Stimulated activated CD8-positive, alpha-beta memory T cell treated with anti-CD3 and anti-CD28 coated beads, Interleukin-4, amount 100 ng/mL, for 1 hour (primary cell): ENCODE measurements around the gene SLC16A1.
A peak's percentile ranks its signal among the peaks of the same experiment; 100 is the strongest.
"Not testable (repeated sequence)": the region's sequence is repeated elsewhere in the genome, so short reads cannot be mapped to it uniquely, and the experiment has no call there.

ENCODE experiments used
- DNase-seq, 2 donors: peaks; one replicate each; pipeline ENCODE4 v3.0.0-alpha.2; 2020; ENCODE audit warnings: low read depth in 2 of 2, low spot score in 1 of 2

Gene SLC16A1

GRCh38 chr1:112955773-112956543 is at the start of gene SLC16A1:
Gene SLC16A1, minus strand, starts transcription at chr1:112956196. Its CDS starts 26,888 bp downstream, at chr1:112929308.
- peak; percentile 68 to 77 for DNase-seq

- no peak for DNase-seq
Measured at GRCh38 chr1:113003751-113004690, 48.0 kb upstream of the SLC16A1 start.

- DNase-seq = no peak
Measured at GRCh38 chr1:113002297-113002696, 46.3 kb upstream of the SLC16A1 start.

GRCh38 chr1:112998592-112999235 is 42.7 kb upstream of the SLC16A1 start:
- DNase-seq = no peak

- DNase-seq = no peak
Measured at GRCh38 chr1:112997781-112998180, 41.8 kb upstream of the SLC16A1 start.

GRCh38 chr1:112995890-112996289 is 39.9 kb upstream of the SLC16A1 start:
- DNase-seq = no peak

- DNase-seq = not testable (repeated sequence)
Measured at GRCh38 chr1:112995021-112995420, 39.0 kb upstream of the SLC16A1 start.

GRCh38 chr1:112992780-112993179 is 36.8 kb upstream of the SLC16A1 start:
- DNase-seq = no peak

- DNase-seq = no peak
Measured at GRCh38 chr1:112991402-112992120, 35.6 kb upstream of the SLC16A1 start.

GRCh38 chr1:112990271-112990670 is 34.3 kb upstream of the SLC16A1 start:
- DNase-seq = no peak

GRCh38 chr1:112988367-112988766 is 32.4 kb upstream of the SLC16A1 start:
- no peak for DNase-seq

- no peak for DNase-seq
Measured at GRCh38 chr1:112985123-112985522, 29.1 kb upstream of the SLC16A1 start.

GRCh38 chr1:112983537-112984131 is 27.6 kb upstream of the SLC16A1 start:
- no peak for DNase-seq

- no peak for DNase-seq
Measured at GRCh38 chr1:112982853-112983536, 27.0 kb upstream of the SLC16A1 start.

- no peak for DNase-seq
Measured at GRCh38 chr1:112982328-112982727, 26.3 kb upstream of the SLC16A1 start.

- DNase-seq = not testable (repeated sequence)
Measured at GRCh38 chr1:112981834-112982233, 25.8 kb upstream of the SLC16A1 start.

GRCh38 chr1:112981426-112981825 is 25.4 kb upstream of the SLC16A1 start:
- DNase-seq = no peak

GRCh38 chr1:112975336-112975735 is 19.3 kb upstream of the SLC16A1 start:
- no peak for DNase-seq

GRCh38 chr1:112974646-112975045 is 18.6 kb upstream of the SLC16A1 start:
- DNase-seq = no peak

- DNase-seq = no peak
Measured at GRCh38 chr1:112973788-112974187, 17.8 kb upstream of the SLC16A1 start.
